ENCODE data around the gene CACNA2D4.

CACNA2D4 gene

DNA sequence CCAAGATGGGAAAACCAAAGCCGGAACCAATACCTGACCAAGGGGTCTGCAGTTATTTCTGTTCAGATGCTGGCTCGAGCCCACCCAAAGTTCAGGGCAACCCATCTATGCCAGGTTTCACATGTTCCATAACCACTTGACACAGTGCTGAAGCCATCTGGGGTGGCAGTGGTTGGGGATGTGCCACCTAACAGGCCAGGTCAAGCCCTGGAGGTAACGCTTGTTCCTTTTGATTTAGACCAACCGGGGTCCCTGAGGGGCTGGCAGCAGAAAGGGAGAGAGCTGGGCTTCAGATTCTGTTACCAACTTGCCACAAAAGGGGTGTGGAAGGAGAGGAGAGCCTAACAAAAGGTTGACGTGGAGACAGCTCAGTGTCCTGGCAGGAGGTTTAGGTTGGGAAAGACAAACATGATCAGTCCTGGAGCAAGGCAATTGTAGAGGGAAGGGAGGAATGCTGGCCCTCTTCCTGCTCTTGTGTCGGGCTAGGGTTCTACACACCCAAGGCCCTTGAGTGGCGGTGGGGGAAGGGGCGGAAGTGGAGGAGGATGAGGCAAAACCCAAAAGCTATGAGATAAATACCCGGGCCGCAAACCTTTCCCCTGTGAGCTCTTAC is 31.9 kb downstream of the CACNA2D4 start:
- no peak for DNase-seq (ENCODE audit: low spot score)

DNA sequence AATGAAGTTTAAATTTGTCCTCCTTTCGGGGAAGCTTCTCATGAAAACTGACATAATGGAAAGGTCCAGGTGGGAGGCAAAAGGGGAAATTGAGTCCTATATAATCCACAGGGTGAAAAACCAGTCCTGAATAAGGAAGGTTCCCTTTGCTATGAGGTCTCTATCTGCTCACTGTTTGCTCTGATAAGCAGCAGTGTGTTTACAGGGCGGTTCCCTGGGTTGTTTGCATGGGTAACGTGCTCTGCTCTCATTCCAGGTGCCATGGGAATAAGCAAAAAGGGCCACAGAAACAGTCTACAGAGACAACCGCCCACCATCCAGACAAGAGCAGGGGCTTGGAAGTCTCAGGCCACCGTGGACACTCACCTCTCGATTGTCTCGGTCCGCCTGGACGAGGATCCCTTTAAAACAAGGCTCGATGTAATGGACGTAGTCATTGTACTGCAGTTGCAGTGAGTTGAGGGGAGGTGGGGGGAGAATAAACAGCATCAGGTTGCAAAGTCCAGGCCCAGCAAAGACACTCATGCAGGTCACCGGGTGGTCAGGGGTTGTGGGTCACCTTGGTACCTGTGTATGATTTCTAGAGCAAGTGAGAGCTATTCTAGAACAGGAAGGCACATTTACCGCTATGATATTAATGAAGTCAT is 32.7 kb downstream of the CACNA2D4 start:
- DNase-seq (ENCODE audit: low spot score), result no peak

DNA sequence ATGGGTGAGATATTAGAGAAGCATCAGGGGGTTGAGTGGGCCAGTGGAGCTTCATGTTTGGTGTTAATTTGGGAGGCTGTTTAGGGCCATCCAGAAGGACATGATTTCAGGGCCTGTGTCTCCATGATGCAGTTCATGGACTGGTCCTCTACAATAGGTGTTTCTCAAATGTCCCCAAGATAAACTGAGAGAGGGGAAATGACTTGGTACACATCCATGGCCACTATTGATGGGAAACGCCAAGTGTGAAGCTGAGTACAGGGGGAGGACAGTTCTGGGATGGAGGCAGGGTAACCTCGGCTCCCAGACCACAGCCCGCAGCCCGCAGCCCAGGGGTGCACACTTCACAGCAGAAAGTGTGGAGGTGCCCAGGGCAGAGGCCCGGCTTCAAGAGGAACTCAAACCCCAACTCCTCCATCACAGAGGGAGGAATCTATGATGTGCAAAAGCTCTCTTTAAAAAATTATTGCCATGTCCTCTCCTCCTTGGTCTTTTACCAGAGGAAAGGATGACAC is 33.3 kb downstream of the CACNA2D4 start:
- no peak for DNase-seq (ENCODE audit: low spot score)

DNA sequence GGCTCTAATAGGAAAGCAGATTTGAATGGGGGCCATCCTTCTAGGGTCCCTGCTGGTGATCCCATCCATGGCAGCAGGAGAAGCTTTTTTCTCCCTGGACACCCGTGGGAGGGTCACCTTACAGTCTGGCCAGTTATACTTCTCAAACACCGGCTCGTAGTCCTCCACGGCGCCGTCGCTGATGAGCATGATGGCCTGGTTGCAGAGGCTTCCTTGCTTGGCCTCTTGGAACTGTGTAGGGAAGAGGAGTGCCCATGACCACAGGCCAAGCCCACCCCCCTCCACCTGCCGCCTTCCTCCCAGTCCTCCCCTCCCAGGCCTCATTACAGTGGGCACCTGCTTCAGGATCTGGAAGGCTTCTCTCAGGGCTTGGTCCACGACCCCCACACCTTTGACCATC is 33.8 kb downstream of the CACNA2D4 start:
- no peak for DNase-seq (ENCODE audit: low spot score)

DNA sequence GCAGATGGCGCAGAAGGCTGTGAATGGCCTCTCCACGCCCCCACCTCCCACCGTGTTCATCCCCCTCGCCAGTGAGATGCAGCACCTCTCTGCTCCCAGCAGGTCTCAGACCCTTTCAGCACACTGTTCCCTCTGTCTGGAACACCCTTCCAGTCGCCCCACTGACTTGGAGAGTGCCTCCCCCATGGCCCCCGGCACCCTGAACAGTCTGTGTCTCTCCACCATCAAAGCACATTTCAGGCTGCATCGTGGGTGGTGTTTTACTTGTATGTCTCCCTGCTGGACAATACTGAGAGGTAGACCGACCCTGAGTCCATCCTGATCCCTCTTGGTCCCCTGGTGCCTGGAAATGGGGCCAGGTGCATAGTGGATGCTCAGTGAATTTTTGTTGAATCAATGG is 34.9 kb downstream of the CACNA2D4 start:
- DNase-seq (ENCODE audit: low spot score), result no peak

DNA sequence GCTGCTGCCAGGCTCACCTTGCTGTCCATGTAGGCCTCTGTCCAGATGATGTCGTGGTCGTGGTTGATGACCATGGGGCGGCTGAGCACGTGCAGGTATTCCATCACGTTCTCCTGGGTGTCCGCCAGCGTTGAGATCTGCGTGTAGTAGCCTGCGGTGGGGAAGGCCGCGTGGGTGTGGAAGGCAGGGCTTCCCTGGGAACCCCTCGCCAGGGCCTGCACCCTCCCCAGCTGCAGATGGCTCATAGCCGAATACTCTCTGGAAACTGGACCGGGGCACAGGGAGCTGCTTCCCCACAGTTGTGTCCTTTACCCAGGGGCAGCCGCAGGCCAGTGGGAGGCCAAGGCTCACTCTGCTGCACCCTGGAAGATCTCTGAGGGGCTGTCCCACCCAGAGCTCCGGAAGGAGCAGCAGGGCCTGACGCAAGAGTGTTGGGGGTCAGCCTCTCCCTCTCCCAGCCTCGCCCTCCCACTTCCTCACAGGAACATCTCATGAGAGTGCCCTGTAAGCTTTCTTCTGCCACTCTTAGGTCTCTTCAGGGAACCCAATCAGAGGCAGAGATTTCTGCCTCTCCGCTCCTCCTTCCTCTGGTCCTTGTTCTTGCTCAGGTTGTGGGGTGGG is 35.5 kb downstream of the CACNA2D4 start:
- DNase-seq (ENCODE audit: low spot score), result no peak

DNA sequence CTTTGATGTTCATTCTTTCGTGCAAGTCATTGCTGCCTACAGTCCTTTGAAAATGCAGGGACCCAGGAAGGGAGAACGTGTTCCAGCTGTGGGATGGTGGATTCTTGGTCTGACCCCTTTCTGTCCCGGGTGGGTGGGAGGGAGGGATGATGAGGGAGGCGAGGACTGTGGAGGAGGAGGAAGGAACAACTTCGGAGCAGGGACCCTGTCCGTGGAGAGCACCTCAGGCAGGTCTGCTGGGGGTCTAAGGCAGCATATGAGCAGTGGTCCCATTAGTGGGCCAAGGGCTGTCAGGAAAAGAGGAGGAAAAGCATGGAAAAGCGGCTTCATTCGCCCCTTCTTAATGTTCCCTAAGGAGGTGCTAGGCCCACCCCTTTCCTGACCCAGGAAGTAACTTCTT is 36.0 kb downstream of the CACNA2D4 start:
- no peak for DNase-seq (ENCODE audit: low spot score)

DNA sequence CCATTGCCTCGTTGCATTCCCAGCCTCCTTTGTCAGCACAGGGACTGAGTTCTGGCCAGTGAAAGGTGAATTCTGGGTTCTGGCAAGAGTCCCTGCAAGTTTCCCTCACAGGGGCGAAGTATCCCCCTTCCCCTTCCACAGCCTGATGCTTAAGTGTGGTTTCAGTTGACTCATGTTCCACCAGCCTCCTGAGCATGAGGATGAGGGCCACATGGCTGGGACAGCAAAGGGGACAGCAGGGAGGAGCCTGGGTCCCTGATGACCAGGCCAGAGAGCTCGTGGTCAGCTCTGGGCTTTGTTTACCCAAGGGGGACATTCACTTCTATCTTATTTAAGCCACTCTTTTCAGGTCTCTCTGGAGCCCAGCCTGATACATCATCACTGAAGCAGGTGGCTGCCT is 36.5 kb downstream of the CACNA2D4 start:
- no peak for DNase-seq (ENCODE audit: low spot score)

DNA sequence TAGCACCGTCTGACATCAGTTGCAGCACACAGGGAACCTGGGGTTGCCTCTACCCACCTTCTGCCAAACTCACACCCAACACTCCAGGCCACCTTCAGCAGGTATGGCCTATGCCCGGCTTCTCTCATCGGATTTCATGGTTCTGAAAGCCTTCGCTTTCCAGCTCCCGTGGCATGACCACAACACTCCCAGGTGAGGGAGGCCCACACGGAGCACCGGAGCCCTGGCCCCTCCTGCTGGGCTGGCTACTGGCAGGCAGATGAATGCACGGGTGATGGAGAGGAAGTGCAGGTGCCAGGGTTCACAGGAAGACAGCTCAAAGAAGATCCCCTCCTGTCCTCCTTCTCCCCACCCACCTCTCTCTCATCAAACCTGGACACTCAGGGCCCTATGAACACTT is 37.2 kb downstream of the CACNA2D4 start:
- no peak for DNase-seq (ENCODE audit: low spot score)

DNA sequence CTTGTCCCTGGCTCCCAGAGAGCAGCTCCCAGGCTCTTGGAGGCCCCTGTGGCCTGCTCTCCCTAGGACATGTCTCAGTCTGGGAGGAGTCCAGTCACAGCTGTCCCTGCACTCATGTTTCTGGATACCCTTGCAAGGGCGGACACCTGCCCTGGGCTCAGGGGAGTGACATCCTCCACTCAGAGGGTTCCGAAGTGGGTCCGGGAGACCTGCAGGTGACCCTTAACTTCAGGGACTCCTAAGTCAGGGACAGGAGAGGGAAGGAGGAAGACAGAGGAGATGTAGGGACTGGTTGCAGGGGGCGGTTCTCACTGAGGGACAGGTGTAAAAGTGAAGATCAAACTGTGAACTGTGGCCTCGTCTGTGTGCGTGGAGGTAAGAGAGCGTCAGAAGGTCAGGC is 37.6 kb downstream of the CACNA2D4 start:
- no peak for DNase-seq (ENCODE audit: low spot score)

DNA sequence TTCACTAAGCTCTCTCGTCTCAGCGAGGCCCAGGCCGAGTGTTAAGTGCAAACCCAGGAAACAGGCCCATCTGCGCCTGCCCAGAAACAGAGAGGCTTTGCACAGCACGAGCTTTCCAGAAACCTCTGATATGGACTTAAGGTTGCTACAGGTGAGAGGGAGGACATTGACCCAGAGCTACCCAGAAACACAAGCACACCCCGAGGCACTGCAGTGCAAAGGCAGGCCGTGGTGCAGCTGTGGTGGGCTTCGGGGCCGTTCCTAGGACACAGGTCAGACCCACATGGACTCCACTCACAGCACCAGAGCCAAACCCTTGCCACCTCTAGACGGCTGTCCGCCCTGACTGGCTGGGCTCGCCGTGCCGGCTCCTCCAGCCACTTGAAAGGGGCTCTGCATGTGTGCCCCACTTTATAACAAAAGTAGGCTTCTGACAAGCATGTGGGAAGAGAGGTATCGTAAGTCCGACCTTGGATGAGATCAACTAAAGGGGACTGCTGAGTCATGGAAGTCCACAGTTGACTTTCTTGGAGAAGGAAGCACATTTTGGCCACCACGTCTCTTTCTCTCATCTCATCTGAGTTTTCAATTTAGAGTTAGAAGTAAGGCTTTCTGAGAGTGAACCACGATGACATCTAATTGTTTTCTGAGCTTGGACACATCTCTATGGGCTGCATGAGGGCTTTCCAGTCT is 38.2 kb downstream of the CACNA2D4 start:
- no peak for DNase-seq (ENCODE audit: low spot score)

DNA sequence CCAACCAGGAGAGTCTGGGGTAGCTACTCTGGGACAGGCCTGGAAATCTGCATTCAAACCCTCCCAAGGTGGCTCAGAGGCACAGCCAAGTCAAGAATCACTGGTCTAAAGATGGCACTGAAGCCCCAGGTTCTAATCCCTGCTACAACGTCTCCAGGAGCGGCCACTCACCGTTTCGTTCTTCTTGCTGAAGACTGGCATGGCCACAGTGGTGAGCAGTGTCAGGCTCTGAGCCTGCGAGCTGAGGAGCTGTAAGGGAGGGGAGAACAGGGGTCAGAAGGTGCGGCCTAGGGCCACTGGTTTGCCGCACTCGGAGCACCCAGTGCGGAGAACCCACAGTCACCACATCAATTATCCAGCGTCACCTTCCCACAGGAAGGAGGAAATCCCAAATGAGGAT is 38.8 kb downstream of the CACNA2D4 start:
- no peak for DNase-seq (ENCODE audit: low spot score)

DNA sequence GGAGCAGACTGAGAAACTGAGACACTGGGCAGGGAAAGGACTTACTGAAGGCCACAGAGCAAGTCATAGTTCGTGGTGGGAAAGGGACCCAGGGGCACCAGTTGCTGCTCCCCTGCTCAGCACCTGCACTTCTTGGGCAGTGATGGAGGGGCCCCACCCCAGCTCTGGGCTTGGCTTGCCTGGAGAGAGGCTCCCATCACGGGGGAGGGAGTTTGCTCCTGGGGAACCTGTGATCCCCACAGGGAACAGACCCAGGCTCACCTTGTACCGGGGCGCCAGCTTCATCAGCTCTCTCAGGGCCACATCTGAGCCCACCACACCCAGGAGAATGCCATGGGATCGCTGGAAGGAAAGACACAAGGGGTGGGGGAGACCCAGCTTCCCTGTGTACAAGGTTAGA is 39.8 kb downstream of the CACNA2D4 start:
- DNase-seq (ENCODE audit: low spot score), result no peak

DNA sequence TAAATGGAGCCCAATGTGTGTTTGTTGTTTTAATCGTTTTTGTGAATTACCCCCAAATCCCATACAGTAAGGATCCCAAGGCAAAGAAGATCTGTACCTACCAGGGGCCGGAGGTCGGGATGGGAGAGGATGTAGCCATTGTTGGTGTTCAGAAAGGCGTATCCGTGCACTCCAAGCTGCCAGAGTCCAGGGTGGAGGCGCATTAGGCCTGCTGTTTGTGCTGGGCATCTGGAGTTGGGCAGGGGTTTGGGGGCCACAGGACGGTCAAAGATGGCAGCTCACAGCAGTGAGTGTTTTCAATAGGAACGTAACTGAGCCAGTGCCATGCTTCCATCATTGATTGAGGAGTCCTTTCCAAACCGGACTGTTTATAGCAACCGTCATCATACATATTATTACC is 40.2 kb downstream of the CACNA2D4 start:
- DNase-seq (ENCODE audit: low spot score), result no peak

DNA sequence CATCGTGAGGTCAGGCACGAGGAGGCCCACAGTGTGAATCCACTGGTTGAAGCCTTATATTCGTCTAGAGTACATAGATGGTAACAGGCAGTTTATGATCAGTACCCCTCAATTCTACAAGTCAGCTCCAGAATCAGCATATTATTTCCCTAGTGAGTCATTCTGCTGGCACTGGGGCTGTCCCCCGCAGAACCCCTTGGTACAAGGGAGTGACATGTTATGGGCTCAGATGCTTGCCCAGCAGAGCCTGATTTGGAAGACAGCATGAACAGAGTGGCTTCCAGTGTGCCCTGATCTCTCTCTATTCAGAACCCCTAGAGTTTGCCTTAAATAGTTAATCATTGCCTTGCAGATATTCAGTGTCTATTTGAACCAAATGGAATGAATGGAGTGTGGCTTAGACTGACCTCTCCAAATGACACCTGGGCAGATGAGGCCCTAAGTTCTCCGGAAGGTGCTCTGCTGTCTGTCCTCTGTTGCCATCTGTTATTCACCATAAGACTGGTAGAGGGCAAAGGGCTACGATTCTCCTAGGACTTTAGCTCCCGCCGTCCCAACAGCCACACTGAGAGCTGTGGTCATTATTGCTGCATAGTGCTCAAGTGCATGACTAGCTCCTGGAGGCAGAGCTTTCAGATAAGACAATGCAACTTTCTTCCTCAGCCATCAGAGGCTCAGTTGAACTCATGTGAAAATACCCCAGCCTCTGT is 41.1 kb downstream of the CACNA2D4 start:
- no peak for DNase-seq (ENCODE audit: low spot score)

DNA sequence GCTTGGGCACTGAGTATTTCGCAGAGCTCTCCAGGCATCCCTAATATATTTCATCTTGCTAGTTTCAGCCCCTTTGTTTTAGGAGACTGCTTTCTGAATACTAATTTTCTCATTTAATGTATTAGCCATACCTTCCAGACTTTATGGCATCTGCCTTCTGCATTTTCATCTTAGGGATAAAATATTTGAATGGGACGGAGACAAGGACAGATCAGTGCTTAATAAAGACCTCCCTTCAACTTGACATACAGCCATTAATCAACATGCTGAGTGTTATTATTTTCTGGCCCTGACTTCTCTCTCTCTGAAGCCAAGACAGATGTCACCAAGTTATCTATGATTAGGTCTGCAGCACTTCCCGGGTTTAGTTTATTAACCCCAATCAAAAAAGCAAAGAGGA is 42.4 kb downstream of the CACNA2D4 start:
- DNase-seq (ENCODE audit: low spot score), result no peak

DNA sequence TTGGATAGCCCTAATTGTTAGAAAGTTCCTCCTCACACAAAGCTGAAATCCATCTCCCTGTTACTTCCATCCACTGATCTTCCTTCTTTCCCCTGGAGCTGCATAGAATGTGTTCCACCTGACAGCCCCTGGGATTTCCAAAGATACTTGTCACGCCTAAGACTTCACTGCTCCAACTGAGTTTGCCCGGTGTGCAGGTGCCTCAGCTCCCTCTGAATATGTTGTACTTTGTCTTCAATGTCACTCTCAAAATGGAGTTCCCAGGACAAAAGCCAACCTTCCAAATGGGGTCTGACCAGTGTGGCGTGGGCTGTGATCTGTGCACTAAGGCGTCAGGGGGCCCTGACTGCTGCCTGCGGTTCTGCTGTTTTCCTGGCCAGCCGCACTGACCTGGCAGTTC is 42.8 kb downstream of the CACNA2D4 start:
- no peak for DNase-seq (ENCODE audit: low spot score)

DNA sequence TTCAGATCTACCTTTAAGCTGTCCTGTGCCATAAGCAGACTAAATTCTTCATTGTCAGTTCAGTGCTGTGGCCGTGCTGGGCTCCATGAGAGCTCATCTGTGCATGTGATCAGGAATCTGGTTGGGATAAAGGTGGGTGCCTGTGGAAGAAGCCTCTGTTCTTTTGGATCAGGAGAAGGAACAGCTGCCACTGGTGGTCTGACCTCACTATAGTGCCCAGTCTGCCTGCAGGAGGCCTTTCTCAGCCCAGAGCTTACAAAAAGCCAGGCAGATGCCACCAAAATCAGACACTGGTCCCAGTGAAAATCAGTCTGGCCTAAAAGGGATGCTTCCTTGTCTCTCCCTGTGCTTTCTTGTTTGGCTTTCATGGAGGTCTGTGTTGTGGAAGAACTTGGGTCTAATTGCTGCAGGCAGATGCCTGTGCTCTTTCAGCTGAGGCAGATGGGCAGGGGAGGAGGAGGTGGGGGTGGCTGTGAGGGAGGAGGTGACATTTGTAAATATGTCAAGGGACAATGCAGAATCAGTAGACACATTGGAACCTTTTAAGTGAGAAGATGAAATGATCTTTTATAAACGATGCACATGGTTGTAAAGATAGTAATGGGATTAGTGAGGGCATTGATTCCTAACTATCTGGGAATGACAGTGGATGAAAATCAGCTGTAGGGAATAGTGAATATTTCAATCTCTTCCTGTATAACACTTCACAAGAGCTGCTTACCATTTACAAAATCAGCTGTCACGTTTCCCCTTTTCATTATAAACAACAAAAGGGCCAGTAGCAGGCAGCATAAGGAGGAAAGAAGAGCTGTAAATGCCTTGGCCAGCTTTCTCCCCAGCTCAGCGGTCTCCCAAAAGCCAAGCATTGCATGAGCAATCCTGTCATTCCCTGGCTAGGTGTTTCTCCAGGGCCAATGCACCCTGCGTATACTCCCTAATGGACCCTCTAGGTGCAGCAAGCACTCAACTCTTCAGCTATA is 44.6 kb downstream of the CACNA2D4 start:
- no peak for DNase-seq (ENCODE audit: low spot score)

DNA sequence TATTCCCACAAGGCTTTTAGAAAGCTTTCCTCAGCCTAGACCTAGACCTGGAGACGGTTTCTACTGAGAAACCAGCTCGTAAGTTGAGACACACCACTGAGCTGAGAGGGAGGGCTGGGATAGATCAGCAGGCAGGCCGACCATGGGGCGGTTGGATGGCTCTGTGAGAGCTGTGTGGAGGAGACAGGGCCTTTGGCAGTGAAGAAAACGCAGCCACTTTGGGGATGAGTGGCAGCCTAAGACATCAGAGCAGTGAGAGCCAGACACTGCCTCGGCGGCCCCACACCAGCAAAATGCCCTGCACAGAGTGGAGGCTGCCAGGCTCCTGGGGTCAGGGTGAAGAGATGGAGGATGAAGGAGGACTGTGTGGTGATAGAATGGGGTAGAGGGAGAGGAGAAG is 46.0 kb downstream of the CACNA2D4 start:
- DNase-seq (ENCODE audit: low spot score), result no peak

DNA sequence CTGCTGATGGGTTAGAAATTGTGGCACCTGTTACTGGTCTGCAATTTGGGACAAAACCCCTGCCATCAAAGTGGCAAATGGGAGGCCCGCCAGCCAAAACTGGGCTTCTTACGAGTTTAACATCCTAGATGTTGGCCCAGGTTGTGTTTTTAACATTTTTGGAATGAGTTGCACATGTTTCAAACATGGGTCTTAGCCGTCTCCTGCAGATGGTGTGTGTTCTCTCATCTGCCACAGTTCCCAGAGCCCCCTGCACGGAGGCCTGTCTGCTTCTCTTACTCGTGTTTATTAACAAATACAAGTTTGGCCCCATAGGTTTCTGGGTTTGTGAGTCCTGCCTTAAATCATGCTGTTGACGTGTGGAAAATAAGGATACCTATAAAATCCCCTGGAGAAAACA is 46.5 kb downstream of the CACNA2D4 start:
- no peak for DNase-seq (ENCODE audit: low spot score)
